PC-3 (cell line): ENCODE measurements around the gene TBXA2R. TPM values are rescaled to one million over a fixed set of nuclear protein-coding genes. Genes with fewer than 3 reads are reported as not detected.

Experiments
- ATAC-seq: fragments of 200-7000 bp; cut with Tn5 transposase; 2 replicates; pipeline ENCODE4 v1.9.1; 2020; ENCODE audit warnings: mild to moderate bottlenecking, moderate library complexity
- BruUV-seq: library from RNA; stranded (reverse); fragments of 400-500 nt; replicated peaks from 2 replicates; lab custom pipeline; 2021; lab: Mats Ljungman, UMichigan
- CTCF ChIA-PET: fragments of 300-600 bp; sonication (Branson Sonifier 250); formaldehyde crosslinking; loops from one replicate; lab custom pipeline; 2022; ENCODE audit warnings: antibody characterized with exemption; lab: Charles Lee
- POLR2A ChIA-PET: fragments of 300-600 bp; sonication (Branson Sonifier 250); formaldehyde crosslinking; loops from one replicate; lab custom pipeline; 2022; ENCODE audit warnings: antibody characterized with exemption; ENCODE audit not compliant: unreplicated experiment; lab: Charles Lee
- DNase-seq: peaks from one replicate; pipeline ENCODE4 v3.0.0-alpha.2; 2015
- H2AFZ ChIP-seq: fragments of 300-600 bp; sonication (generic); 2 replicates; pipeline ENCODE4 v1.6.0; 2016; ENCODE audit warnings: antibody characterized with exemption, low read length
- H3F3A ChIP-seq: fragments of 300-600 bp; sonication (generic); one replicate; pipeline ENCODE4 v1.6.0; 2017; ENCODE audit warnings: antibody characterized with exemption, low read length, control low read depth, mild to moderate bottlenecking; ENCODE audit not compliant: unreplicated experiment
- H3K27ac ChIP-seq: fragments of 300-600 bp; sonication (generic); 2 replicates; pipeline ENCODE4 v1.5.1; 2016; ENCODE audit warnings: mild to moderate bottlenecking, low read length
- H3K27me3 ChIP-seq: fragments of 300-600 bp; sonication (generic); 2 replicates; pipeline ENCODE4 v1.6.1; 2016; ENCODE audit warnings: low read length, mixed read lengths
- H3K36me3 ChIP-seq: fragments of 300-600 bp; sonication (generic); 2 replicates; pipeline ENCODE4 v1.6.1; 2016; ENCODE audit warnings: low read depth, mixed run types, low read length, mixed read lengths
- H3K4me1 ChIP-seq: fragments of 300-600 bp; sonication (generic); 2 replicates; pipeline ENCODE4 v1.5.1; 2016; ENCODE audit warnings: low read length; ENCODE audit not compliant: insufficient read depth
- H3K4me2 ChIP-seq: fragments of 300-600 bp; sonication (generic); 2 replicates; pipeline ENCODE4 v1.6.0; 2016; ENCODE audit warnings: low read length
- H3K4me3 ChIP-seq: fragments of 300-600 bp; sonication (generic); 2 replicates; pipeline ENCODE4 v1.5.1; 2016; ENCODE audit warnings: mild to moderate bottlenecking, low read length, mixed read lengths
- H3K79me2 ChIP-seq: fragments of 300-600 bp; sonication (generic); 2 replicates; pipeline ENCODE4 v1.6.1; 2017; ENCODE audit warnings: low read length, mixed read lengths
- H3K9ac ChIP-seq: fragments of 300-600 bp; sonication (generic); 2 replicates; pipeline ENCODE4 v1.6.0; 2016; ENCODE audit warnings: mild to moderate bottlenecking, low read length
- H3K9me2 ChIP-seq: fragments of 300-600 bp; sonication (generic); replicated peaks from 2 replicates; pipeline ENCODE4 v1.6.1; 2016; ENCODE audit warnings: mixed run types, low read length, mixed read lengths
- H3K9me3 ChIP-seq: fragments of 300-600 bp; sonication (generic); 2 replicates; pipeline ENCODE4 v1.6.1; 2016; ENCODE audit warnings: low read length, mixed read lengths
- H4K20me1 ChIP-seq: fragments of 300-600 bp; sonication (generic); 2 replicates; pipeline ENCODE4 v1.6.1; 2016; ENCODE audit warnings: low read length, mixed read lengths
- CTCF ChIP-seq: fragments of 300-600 bp; sonication (generic); conservative IDR thresholded peaks from 2 replicates; pipeline ENCODE4 v1.5.1; 2017; ENCODE audit warnings: antibody characterized with exemption, low read depth, mild to moderate bottlenecking, low read length
- EZH2 ChIP-seq: fragments of 300-600 bp; sonication (generic); IDR thresholded peaks from one replicate; pipeline ENCODE4 v1.6.1; 2017; ENCODE audit warnings: antibody characterized with exemption, mild to moderate bottlenecking, low read length; ENCODE audit not compliant: unreplicated experiment
- EZH2phosphoT487 ChIP-seq: fragments of 300-600 bp; sonication (generic); IDR thresholded peaks from 2 replicates; pipeline ENCODE4 v1.6.1; 2018; ENCODE audit warnings: mild to moderate bottlenecking, antibody characterized with exemption, low read length, borderline replicate concordance
- intact Hi-C: fragments of 100-400 bp; cut with micrococcal nuclease; formaldehyde crosslinking; loops from 2 replicates; pipeline ENCODE4 v1.9.0; 2023
- total RNA-seq: library from RNA; depleted of rRNA; stranded (reverse); fragments of >200 nt; gene quantifications from 2 replicates; pipeline ENCODE4 v1.2.3, GENCODE V29; 2014

The TBXA2R gene
- total RNA-seq, 1 experiment from 2014 or later: 0.77 TPM

GRCh38 chr19:3604987-3605343, 1.7 kb downstream of the TBXA2R start:
- Histone ChIP-seq H3K4me2 (no peak overlapping the region), H2AFZ (no peak overlapping the region), H3K4me3 (no peak overlapping the region), H3K36me3 (no peaks in the 10 kb centered on the region), H3K27ac (no peak overlapping the region), H3K4me1 (peaks cover 16% of the 10 kb centered on the region; the same call in 1 of the 2 replicates), H3K27me3 (no peaks in the 10 kb centered on the region), H3F3A (no peaks in the 10 kb centered on the region), H3K79me2 (no peaks in the 10 kb centered on the region), H4K20me1 (no peaks in the 10 kb centered on the region), H3K9me3 (no peaks in the 10 kb centered on the region), H3K9ac (no peak overlapping the region), H3K9me2 (no peaks in the 10 kb centered on the region)
- BruUV-seq: TSS peak; percentile 18
- intact Hi-C loops: no loop called here
- ATAC-seq (no peak), DNase-seq (no peak)
- TF ChIP-seq EZH2 (no peak), CTCF (no peak), EZH2phosphoT487 (no peak)
- ChIA-PET CTCF (no interaction called here), POLR2A (no interaction called here)

- ATAC-seq (no peak), DNase-seq (no peak)
- no peak overlapping the region for H3K9ac ChIP-seq
- no peaks in the 10 kb centered on the region for H3K36me3 ChIP-seq
- ChIA-PET CTCF (no interaction called here), POLR2A (no interaction called here)
- H3K4me3 ChIP-seq: no peak overlapping the region
- H3K9me2 ChIP-seq: no peaks in the 10 kb centered on the region
- H3K4me1 ChIP-seq: peaks cover 16% of the 10 kb centered on the region; the same call in 1 of the 2 replicates
- no TSS peak for BruUV-seq
- no peaks in the 10 kb centered on the region for H3K9me3 ChIP-seq
- no peaks in the 10 kb centered on the region for H3K79me2 ChIP-seq
- H3K4me2 ChIP-seq: no peak overlapping the region
- no peak overlapping the region for H3K27ac ChIP-seq
- intact Hi-C loops: no loop called here
- H3F3A ChIP-seq: no peaks in the 10 kb centered on the region
- no peaks in the 10 kb centered on the region for H3K27me3 ChIP-seq
- H2AFZ ChIP-seq: no peak overlapping the region
- H4K20me1 ChIP-seq: no peaks in the 10 kb centered on the region
- no peak for TF ChIP-seq CTCF
- TF ChIP-seq EZH2phosphoT487: no peak
These were observed 2.3 kb downstream of the TBXA2R start for GRCh38 chr19:3604227-3604986.

- Histone ChIP-seq H3K4me1 (peaks cover 16% of the 10 kb centered on the region; the same call in 1 of the 2 replicates), H2AFZ (no peak overlapping the region), H4K20me1 (no peaks in the 10 kb centered on the region), H3K9me2 (no peaks in the 10 kb centered on the region), H3K27me3 (no peaks in the 10 kb centered on the region), H3K9ac (no peak overlapping the region), H3K27ac (no peak overlapping the region), H3K4me2 (no peak overlapping the region), H3K79me2 (no peaks in the 10 kb centered on the region), H3K36me3 (no peaks in the 10 kb centered on the region), H3F3A (no peaks in the 10 kb centered on the region), H3K4me3 (no peak overlapping the region), H3K9me3 (no peaks in the 10 kb centered on the region)
- no peak for TF ChIP-seq EZH2phosphoT487
- no peak for TF ChIP-seq EZH2
- no peak for TF ChIP-seq CTCF
- no TSS peak for BruUV-seq
- CTCF ChIA-PET: no interaction called here
- intact Hi-C loops: no loop called here
- DNase-seq (no peak), ATAC-seq (no peak)
- POLR2A ChIA-PET: no interaction called here
These were observed 3.4 kb downstream of the TBXA2R start for GRCh38 chr19:3603121-3603811.
